ENCODE results near the gene SGCA.

SGCA gene

GRCh38 chr17:50134206-50135110 lies 31.3 kb upstream of the SGCA start:
- no peak for DNase-seq (ENCODE audit: low read depth in 1 of 2, low spot score in 1 of 2)

GRCh38 chr17:50135316-50136095 lies 30.3 kb upstream of the SGCA start:
- no peak for DNase-seq (ENCODE audit: low read depth in 1 of 2, low spot score in 1 of 2)

- no peak for DNase-seq (ENCODE audit: low read depth in 1 of 2, low spot score in 1 of 2)
Observed at GRCh38 chr17:50136096-50136687, 29.6 kb upstream of the SGCA start.

GRCh38 chr17:50137042-50137441 lies 28.8 kb upstream of the SGCA start:
- DNase-seq (ENCODE audit: low read depth in 1 of 2, low spot score in 1 of 2), result no peak

GRCh38 chr17:50139185-50139783 lies 26.5 kb upstream of the SGCA start:
- no peak for DNase-seq (ENCODE audit: low read depth in 1 of 2, low spot score in 1 of 2)

GRCh38 chr17:50139950-50140885 lies 25.6 kb upstream of the SGCA start:
- DNase-seq (ENCODE audit: low read depth in 1 of 2, low spot score in 1 of 2), result peak; percentile 62 to 68

GRCh38 chr17:50141026-50141744 lies 24.6 kb upstream of the SGCA start:
- DNase-seq (ENCODE audit: low read depth in 1 of 2, low spot score in 1 of 2), result no peak

- no peak for DNase-seq (ENCODE audit: low read depth in 1 of 2, low spot score in 1 of 2)
Observed at GRCh38 chr17:50141745-50142110, 24.1 kb upstream of the SGCA start.

GRCh38 chr17:50143461-50144176 lies 22.2 kb upstream of the SGCA start:
- DNase-seq (ENCODE audit: low read depth in 1 of 2, low spot score in 1 of 2), result no peak

- DNase-seq (ENCODE audit: low read depth in 1 of 2, low spot score in 1 of 2), result no peak
Observed at GRCh38 chr17:50144355-50144754, 21.4 kb upstream of the SGCA start.

- DNase-seq (ENCODE audit: low read depth in 1 of 2, low spot score in 1 of 2), result no peak
Observed at GRCh38 chr17:50144845-50145531, 20.8 kb upstream of the SGCA start.

- DNase-seq (ENCODE audit: low read depth in 1 of 2, low spot score in 1 of 2), result no peak
Observed at GRCh38 chr17:50145532-50146229, 20.1 kb upstream of the SGCA start.

- no peak for DNase-seq (ENCODE audit: low read depth in 1 of 2, low spot score in 1 of 2)
Observed at GRCh38 chr17:50146230-50146926, 19.4 kb upstream of the SGCA start.

- DNase-seq (ENCODE audit: low read depth in 1 of 2, low spot score in 1 of 2), result no peak
Observed at GRCh38 chr17:50146927-50147665, 18.7 kb upstream of the SGCA start.

GRCh38 chr17:50147841-50148225 lies 18.0 kb upstream of the SGCA start:
- DNase-seq (ENCODE audit: low read depth in 1 of 2, low spot score in 1 of 2), result no peak

- peak in 1 of 2 donors; percentile 69 for DNase-seq (ENCODE audit: low read depth in 1 of 2, low spot score in 1 of 2)
Observed at GRCh38 chr17:50148226-50149090, 17.3 kb upstream of the SGCA start.
